LNCaP clone FGC (cell line): Measurements from ENCODE around the gene TK1.
A peak's percentile ranks its signal among the peaks of the same experiment; 100 is the strongest.
"Not testable (repeated sequence)": the region's sequence is repeated elsewhere in the genome, so short reads cannot be mapped to it uniquely, and the experiment has no call there.

Experiments
- DNase-seq: peaks from one replicate; pipeline ENCODE4 v3.0.0-alpha.2; 2011; ENCODE audit warnings: low read depth
- H3K4me3 ChIP-seq: 2 replicates; pipeline ENCODE4 v1.5.1; 2011; ENCODE audit warnings: mild to moderate bottlenecking, low read depth, low read length, control low read depth
- TF ChIP-seq, protein P1 (sequence below): IDR thresholded peaks from 2 replicates; pipeline ENCODE4 v1.5.1; 2012; ENCODE audit warnings: mild to moderate bottlenecking; ENCODE audit not compliant: control insufficient read depth, insufficient read depth; ENCODE audit errors: extremely low read depth

TK1 gene

DNA sequence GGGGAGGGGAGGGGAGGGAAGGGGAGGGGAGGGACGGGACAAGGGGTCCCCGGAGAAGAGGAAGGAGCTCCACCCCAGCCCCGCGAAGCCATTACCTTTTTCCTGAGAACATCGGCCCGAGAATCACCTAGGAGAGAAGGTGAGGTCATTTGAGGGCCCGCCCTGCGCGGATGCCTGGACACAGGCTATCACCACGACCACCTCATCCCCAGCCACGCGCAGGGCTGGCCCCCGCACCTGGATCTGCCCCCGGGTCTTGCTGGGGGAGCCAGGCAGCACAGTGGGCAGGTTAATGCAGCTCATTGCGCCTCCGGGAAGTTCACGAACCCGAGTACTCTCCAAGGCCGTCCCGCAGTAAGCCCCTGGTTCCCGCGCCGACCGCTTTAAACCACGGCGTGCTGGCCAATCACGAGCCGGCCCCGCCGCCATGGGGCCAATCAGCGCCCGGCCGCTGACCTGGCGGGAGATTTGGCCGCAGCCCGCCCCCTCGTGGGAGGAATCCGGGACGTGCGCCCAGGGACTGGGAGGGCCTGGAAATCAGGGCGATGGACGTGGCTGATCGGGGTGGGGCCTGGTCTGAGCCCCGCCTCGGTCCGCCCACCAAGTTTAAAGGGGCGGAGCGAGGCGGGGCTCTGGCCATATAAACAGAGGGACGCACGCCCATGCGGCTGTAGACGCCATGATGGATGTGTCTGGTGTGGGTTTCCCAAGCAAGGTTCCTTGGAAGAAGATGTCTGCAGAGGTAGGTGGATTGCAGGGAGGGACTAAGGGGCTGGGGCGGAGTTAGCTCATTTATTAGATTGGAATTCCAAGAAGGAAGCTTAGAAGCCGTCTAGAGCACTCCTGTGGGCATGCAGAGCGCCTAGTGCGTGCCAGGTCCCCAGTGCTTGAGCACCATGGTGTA lies at the start of gene TK1, which contains the start of gene AFMID:
TSS of gene TK1 (minus strand) at position 361 of the 904 bp plus-strand sequence. CDS start at position 303, 58 bp downstream.
TSS of gene AFMID (plus strand) at position 671 of the 904 bp plus-strand sequence. CDS start at position 680, 9 bp downstream.
- H3K4me3 ChIP-seq: peak within 1 kb of the TSS; percentile 74
- peak; percentile 96 for DNase-seq
- TF ChIP-seq, protein P1, sequence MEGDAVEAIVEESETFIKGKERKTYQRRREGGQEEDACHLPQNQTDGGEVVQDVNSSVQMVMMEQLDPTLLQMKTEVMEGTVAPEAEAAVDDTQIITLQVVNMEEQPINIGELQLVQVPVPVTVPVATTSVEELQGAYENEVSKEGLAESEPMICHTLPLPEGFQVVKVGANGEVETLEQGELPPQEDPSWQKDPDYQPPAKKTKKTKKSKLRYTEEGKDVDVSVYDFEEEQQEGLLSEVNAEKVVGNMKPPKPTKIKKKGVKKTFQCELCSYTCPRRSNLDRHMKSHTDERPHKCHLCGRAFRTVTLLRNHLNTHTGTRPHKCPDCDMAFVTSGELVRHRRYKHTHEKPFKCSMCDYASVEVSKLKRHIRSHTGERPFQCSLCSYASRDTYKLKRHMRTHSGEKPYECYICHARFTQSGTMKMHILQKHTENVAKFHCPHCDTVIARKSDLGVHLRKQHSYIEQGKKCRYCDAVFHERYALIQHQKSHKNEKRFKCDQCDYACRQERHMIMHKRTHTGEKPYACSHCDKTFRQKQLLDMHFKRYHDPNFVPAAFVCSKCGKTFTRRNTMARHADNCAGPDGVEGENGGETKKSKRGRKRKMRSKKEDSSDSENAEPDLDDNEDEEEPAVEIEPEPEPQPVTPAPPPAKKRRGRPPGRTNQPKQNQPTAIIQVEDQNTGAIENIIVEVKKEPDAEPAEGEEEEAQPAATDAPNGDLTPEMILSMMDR: peak; percentile 52

GRCh38 chr17:78235885-78236284 lies 49.0 kb upstream of the TK1 start:
- TF ChIP-seq, protein P1: no peak
- no peak overlapping the region for H3K4me3 ChIP-seq
- DNase-seq: no peak

DNA sequence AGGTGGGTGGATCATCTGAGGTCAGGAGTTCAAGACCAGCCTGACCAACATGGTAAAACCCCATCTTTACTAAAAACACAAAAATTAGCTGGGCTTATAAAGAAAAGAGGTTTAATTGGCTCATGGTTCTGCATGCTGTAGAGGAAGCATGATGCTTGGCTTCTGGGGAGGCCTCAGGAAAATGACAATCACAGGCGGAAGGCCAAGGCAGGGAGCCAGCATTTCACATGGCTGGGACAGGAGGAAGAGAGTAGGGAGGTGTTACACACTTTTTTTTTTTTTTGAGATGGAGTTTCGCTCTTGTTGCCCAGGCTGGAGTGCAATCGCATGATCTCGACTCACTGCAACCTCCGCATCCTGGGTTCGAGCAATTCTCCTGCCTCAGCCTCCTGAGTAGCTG lies 48.2 kb upstream of the TK1 start:
- DNase-seq, H3K4me3 ChIP-seq: not testable (repeated sequence)

DNA sequence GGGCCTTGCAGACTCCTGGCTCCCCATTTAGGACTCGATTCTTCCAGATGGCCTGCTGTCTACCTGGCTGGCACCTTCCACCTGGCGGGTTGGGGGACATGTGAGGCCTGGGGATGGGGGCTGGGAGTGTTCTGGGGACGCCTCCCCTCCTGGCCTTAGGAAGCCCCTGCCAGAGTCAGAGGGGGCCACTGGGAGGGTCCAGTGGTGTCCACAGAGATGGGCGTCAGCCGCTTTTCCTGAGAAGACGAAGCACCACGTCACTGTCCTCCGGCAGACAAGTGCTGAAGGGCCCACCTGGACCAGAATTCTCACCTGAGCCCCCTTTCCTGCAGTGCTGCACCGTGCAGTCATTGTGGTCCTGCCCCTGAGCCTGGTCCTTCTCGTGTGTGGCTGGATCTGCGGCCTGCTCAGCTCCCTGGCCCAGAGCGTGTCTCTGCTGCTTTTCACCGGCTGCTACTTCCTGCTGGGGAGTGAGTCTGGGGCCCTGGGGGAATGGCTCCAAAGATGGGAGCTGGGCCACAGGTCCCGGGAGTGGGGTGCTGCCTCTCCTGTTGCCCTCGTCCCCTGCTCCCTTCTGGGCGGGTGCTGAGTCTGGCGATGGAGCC lies 47.5 kb upstream of the TK1 start:
- TF ChIP-seq, protein P1: no peak
- no peak overlapping the region for H3K4me3 ChIP-seq
- no peak for DNase-seq

DNA sequence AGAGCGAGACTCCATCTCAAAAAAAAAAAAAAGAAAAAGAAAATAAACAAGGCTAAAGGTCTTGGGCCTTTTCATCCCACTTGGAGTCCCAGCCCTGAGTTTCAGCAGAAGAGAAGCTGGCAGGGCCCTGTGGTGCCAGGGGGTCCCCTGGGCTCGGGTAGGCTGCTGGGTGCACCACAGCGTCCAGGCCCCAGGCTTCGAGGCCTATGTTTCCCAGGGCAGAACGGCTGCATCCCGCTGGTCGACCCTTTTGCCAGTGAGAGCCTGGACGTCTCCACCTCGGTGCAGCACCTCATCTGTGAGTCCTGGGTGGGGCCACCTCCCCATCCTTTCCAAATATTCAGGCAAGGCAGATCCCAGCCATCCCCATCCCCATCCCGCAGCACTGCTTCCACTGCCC lies 46.8 kb upstream of the TK1 start:
- no peak overlapping the region for H3K4me3 ChIP-seq
- DNase-seq: no peak
- TF ChIP-seq, protein P1: no peak

DNA sequence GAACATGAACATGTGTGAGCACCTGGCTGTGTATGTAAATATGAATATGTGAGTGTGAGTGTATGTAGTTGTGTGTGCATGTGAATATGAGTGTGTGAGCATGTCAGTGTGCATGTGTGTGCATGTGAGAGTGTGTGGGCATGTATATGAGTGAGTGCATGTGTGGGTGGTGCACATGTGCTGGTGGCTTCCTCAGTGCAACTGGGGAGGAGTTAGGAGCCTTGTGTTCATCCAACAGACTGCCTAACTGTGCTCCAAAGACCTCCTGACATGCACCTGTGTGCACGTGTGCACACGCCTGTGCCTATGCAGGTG lies 46.0 kb upstream of the TK1 start:
- DNase-seq: no peak
- no peak overlapping the region for H3K4me3 ChIP-seq
- TF ChIP-seq, protein P1: no peak

DNA sequence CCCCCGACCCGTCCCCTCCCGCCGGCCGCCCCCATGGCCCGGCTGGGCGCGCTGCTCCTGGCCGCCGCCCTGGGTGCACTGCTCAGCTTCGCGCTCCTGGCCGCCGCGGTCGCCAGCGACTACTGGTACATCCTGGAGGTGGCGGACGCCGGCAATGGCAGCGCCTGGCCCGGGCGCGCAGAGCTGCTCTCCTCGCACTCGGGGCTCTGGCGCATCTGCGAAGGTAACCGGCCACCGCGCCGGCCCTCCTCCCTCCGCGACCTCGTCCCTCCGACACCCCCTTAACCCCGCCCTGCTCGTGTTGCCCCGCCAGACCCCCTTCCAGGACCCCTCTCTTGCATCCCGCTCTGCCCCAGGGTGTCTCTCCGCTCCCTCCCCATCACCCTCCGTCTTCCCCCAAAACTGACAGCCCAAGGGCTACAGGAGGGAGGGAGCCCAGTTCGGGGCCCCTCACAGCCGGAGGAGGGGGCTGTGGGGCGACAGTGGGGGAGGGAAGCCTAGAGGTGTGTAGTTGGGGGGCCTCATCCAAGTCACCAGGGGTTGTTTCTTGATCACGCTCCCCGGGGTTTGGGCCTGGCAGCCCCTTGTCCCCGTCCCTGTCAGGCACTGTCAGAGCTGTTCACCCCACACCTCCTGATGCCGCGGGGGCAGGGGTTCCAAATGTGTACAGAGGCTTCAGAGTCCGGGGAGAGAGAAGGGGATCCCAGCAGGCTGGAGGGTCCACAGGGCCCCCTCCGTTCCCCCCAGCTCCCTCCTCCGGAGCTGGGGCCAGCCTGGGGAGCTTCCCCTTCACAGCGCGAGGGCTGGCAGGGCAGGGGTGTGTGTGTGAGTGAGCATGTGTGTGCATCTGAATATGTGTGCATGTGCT lies 45.4 kb upstream of the TK1 start:
- no peak overlapping the region for H3K4me3 ChIP-seq
- DNase-seq: no peak
- TF ChIP-seq, protein P1: no peak
